WERI-Rb-1 (cell line): ENCODE results near the gene DSCAM.

Experiments used
- DNase-seq: peaks from one replicate; pipeline ENCODE4 v3.0.0-alpha.2; 2020
- H3K27ac ChIP-seq: fragments of 250-450 bp; sonication (Bioruptor Pico); 2 replicates; pipeline ENCODE4 v1.5.1; 2020; ENCODE audit warnings: mild to moderate bottlenecking, moderate library complexity
- H3K27me3 ChIP-seq: fragments of 250-450 bp; sonication (Bioruptor Pico); 2 replicates; pipeline ENCODE4 v1.5.1; 2021; ENCODE audit warnings: mild to moderate bottlenecking, low read depth, moderate library complexity; ENCODE audit not compliant: insufficient read depth, severe bottlenecking
- H3K36me3 ChIP-seq: fragments of 250-450 bp; sonication (Bioruptor Pico); 2 replicates; pipeline ENCODE4 v1.5.1; 2020; ENCODE audit warnings: mild to moderate bottlenecking, moderate library complexity
- H3K4me3 ChIP-seq: 2 replicates; pipeline ENCODE4 v1.5.1; 2011; ENCODE audit warnings: low read depth, mild to moderate bottlenecking, control low read depth, low read length
- H3K9me3 ChIP-seq: fragments of 250-450 bp; sonication (Bioruptor Pico); 2 replicates; pipeline ENCODE4 v1.5.1; 2021; ENCODE audit warnings: mild to moderate bottlenecking, moderate library complexity; ENCODE audit not compliant: severe bottlenecking
- TF ChIP-seq, protein P1 (sequence below): IDR thresholded peaks from 2 replicates; pipeline ENCODE4 v1.5.1; 2011; ENCODE audit warnings: low read depth, mild to moderate bottlenecking, control low read depth, inconsistent platforms, low read length

DSCAM gene

DNA sequence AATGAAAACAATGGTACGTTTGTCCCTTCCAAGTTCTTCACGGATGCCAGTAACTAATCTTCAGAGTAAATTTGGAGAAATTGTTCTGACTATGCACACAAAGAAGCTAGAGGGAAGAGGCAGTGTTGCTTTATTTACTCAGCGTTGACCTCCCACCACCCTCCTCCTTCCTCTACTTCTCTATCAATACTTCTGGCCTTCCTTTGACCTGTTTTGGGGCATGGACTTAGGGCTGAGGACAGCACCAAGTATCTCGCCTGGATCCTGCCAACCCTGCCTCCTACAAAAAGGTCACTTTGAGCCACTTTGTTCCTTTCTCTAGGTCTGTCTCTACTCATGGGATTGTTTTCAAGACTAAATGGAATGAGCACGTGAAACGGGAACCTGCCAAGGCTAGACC, 282.6 kb downstream of the DSCAM start:
- Histone ChIP-seq H3K27me3 (no peaks in the 10 kb centered on the region), H3K4me3 (no peak overlapping the region), H3K27ac (no peak overlapping the region), H3K9me3 (no peaks in the 10 kb centered on the region), H3K36me3 (no peaks in the 10 kb centered on the region)
- no peak for DNase-seq
- TF ChIP-seq, protein P1, sequence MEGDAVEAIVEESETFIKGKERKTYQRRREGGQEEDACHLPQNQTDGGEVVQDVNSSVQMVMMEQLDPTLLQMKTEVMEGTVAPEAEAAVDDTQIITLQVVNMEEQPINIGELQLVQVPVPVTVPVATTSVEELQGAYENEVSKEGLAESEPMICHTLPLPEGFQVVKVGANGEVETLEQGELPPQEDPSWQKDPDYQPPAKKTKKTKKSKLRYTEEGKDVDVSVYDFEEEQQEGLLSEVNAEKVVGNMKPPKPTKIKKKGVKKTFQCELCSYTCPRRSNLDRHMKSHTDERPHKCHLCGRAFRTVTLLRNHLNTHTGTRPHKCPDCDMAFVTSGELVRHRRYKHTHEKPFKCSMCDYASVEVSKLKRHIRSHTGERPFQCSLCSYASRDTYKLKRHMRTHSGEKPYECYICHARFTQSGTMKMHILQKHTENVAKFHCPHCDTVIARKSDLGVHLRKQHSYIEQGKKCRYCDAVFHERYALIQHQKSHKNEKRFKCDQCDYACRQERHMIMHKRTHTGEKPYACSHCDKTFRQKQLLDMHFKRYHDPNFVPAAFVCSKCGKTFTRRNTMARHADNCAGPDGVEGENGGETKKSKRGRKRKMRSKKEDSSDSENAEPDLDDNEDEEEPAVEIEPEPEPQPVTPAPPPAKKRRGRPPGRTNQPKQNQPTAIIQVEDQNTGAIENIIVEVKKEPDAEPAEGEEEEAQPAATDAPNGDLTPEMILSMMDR, result no peak

DNA sequence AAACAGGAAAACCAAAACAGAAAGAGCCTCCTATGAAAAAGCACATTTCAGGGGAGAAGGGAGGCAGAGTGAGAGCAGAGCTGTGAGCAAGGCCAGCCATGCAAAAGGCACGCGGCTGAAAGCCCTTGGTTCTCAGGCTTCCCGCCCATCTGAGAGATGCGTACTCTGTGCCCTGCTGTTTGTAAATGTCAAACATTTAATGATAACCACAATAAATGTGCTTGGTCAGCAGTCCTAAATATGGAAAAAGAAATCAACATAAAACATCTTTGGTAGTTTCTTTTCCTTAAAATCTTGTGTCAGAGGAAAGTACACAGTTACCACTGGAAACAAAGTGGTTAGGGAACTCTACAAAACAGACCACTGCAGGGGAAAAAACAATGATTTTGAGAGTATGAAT, 283.1 kb downstream of the DSCAM start:
- TF ChIP-seq, protein P1, result no peak
- H3K27me3 ChIP-seq, result no peaks in the 10 kb centered on the region
- H3K27ac ChIP-seq, result no peak overlapping the region
- no peaks in the 10 kb centered on the region for H3K36me3 ChIP-seq
- DNase-seq, result no peak
- no peak overlapping the region for H3K4me3 ChIP-seq
- no peaks in the 10 kb centered on the region for H3K9me3 ChIP-seq

DNA sequence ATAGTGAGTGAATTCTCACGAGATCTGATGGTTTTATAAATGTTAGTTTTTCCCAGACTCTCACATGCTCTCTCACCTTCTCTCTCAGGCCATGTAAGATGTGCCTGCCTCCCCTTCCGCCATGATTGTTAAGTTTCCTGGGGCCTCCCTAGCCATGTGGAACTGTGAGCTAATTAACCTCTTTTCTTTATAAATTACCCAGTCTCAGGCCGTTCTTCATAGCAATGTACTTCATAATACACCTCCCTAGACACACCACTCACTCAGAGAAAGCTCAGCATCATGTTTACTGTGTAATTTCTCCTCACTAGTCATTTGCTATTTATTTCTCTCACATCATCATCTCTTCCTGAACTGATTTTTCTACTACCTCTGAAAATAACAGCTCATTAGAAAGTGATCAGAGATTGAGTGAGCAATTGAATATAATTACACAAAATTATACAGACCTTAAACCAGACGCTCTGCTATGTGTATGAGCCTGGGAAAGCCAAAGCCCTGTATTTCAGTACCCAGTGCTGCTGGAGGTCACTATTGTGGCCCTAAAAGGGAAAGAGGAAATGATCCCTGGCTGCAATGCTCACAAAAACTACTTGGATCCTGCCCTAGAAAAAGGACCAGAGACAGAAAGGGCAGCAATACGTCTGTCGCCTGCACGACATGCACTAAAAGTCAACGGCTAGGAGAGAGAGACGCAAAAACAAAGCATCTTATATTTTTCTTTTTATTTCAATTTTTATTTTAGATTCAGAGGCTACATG, 284.5 kb downstream of the DSCAM start:
- no peaks in the 10 kb centered on the region for H3K9me3 ChIP-seq
- H3K27ac ChIP-seq, result no peak overlapping the region
- H3K27me3 ChIP-seq, result no peaks in the 10 kb centered on the region
- H3K4me3 ChIP-seq, result no peak overlapping the region
- TF ChIP-seq, protein P1, result no peak
- no peak for DNase-seq
- no peaks in the 10 kb centered on the region for H3K36me3 ChIP-seq

DNA sequence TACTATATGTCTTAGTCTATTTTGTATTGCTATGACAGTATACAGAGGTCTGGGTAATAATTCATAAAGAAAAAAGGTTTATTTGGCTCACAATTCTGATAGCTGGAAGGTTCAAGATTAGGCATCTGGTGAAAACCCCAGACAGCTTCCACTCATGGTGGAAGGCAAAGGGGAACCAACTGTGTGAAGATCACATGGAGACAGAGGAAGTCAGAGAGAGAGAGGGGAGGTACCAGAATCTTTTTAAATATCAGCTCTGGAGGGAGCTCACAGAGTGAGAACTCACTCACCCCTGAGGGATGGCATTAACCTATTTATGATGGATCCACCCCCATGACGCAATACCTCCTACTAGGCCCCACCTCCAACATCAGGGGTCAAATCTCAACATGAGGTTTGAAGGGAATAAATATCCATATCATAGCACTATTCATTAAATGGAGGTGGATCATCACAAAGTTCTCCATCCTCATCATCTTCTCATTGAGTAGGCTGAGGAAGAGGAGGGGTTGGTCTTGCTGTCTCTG, 290.5 kb downstream of the DSCAM start:
- peaks cover 3% of the 10 kb centered on the region for H3K9me3 ChIP-seq
- TF ChIP-seq, protein P1, result no peak
- H3K27ac ChIP-seq, result no peak overlapping the region
- no peak overlapping the region for H3K4me3 ChIP-seq
- no peaks in the 10 kb centered on the region for H3K27me3 ChIP-seq
- H3K36me3 ChIP-seq, result no peaks in the 10 kb centered on the region
- no peak for DNase-seq

DNA sequence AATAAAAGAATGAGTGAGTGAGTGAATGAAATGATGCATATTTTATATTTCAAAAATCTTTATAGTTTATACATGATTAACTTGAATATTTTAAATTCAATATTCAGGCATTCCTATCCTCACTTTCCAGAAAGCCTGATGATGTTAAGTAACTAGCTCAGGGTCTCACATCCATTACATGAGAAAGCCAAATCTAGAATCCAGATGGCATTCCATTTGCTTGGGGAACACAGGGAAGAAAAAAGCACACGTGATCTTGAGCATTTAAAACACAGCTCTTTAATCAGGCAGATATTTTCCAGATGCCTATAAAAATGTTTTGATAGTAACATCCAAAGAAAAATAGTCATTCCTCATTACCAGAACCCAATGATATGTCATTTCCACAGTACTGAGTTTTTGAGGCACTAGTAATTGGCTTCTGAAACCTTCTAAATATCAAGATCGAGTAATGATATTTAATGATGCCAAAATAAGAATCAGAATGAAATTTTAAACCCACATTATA, 291.9 kb downstream of the DSCAM start:
- H3K27me3 ChIP-seq, result no peaks in the 10 kb centered on the region
- H3K36me3 ChIP-seq, result no peaks in the 10 kb centered on the region
- H3K27ac ChIP-seq, result no peak overlapping the region
- TF ChIP-seq, protein P1, result no peak
- no peak for DNase-seq
- no peak overlapping the region for H3K4me3 ChIP-seq
- H3K9me3 ChIP-seq, result peaks cover 10% of the 10 kb centered on the region
